CD14-positive monocyte (primary cell): Measurements from ENCODE around the gene HDAC4. TPM values are rescaled to one million over a fixed set of nuclear protein-coding genes. Genes with fewer than 3 reads are reported as not detected.
"Not testable (repeated sequence)": the region's sequence is repeated elsewhere in the genome, so short reads cannot be mapped to it uniquely, and the experiment has no call there.

Experiments used
- DNase-seq, 3 donors: peaks; one replicate each; pipeline ENCODE4 v3.0.0-alpha.2; 2011 to 2022
- H2AFZ ChIP-seq: 2 replicates; pipeline ENCODE4 v1.6.0; 2012; ENCODE audit warnings: mild to moderate bottlenecking, low read depth, low read length, inconsistent platforms; ENCODE audit not compliant: insufficient read depth, poor library complexity, severe bottlenecking
- H3K27ac ChIP-seq, 2 donors: 1 replicate in 1 of 2; 2 replicates in 1 of 2; pipeline ENCODE4 v1.5.1; 2012 to 2013; ENCODE audit warnings: low read length in 2 of 2, control low read depth in 1 of 2, inconsistent platforms in 1 of 2, low read depth in 1 of 2, mild to moderate bottlenecking in 1 of 2
- H3K27me3 ChIP-seq, 2 donors: one replicate each; pipeline versions ENCODE4 v1.6.0 to v1.6.1; 2011 to 2013; ENCODE audit warnings: low read length in 2 of 2; ENCODE audit not compliant: control insufficient read depth in 2 of 2, insufficient read depth in 2 of 2
- H3K36me3 ChIP-seq, 2 donors: replicated peaks in 1 of 2; 1 replicate in 1 of 2; 2 replicates in 1 of 2; pipeline versions ENCODE4 v1.5.1 to v1.6.1; 2012 to 2013; ENCODE audit warnings: low read length in 2 of 2, control low read depth in 1 of 2, inconsistent platforms in 1 of 2, mild to moderate bottlenecking in 1 of 2; ENCODE audit not compliant: insufficient read depth in 2 of 2, control insufficient read depth in 1 of 2
- H3K4me1 ChIP-seq, 2 donors: 1 replicate in 1 of 2; 2 replicates in 1 of 2; pipeline versions ENCODE4 v1.5.1 to v1.6.1; 2012 to 2013; ENCODE audit warnings: low read length in 2 of 2, control low read depth in 1 of 2, inconsistent platforms in 1 of 2, mild to moderate bottlenecking in 1 of 2, moderate library complexity in 1 of 2; ENCODE audit not compliant: insufficient read depth in 2 of 2, control insufficient read depth in 1 of 2
- H3K4me2 ChIP-seq: replicated peaks from 2 replicates; pipeline ENCODE3; 2012; ENCODE audit warnings: low read length, moderate library complexity, mild to moderate bottlenecking; ENCODE audit not compliant: poor library complexity, severe bottlenecking; ENCODE audit errors: extremely low read depth
- H3K4me3 ChIP-seq, 3 experiments: fragments of 200-600 bp in 1 of 3; sonication (generic) in 1 of 3; replicated peaks in 1 of 3; 1 replicate in 2 of 3; 2 replicates in 1 of 3; pipeline ENCODE4 v1.5.1; 2011 to 2013; ENCODE audit warnings: low read length in 3 of 3, mild to moderate bottlenecking in 3 of 3, control low read depth in 2 of 3, low read depth in 2 of 3, inconsistent platforms in 1 of 3, moderate library complexity in 1 of 3
- H3K79me2 ChIP-seq: 2 replicates; pipeline ENCODE4 v1.6.0; 2012; ENCODE audit warnings: mild to moderate bottlenecking, control low read depth, inconsistent platforms, low read length, moderate library complexity; ENCODE audit not compliant: insufficient read depth
- H3K9ac ChIP-seq: 2 replicates; pipeline ENCODE4 v1.6.0; 2017; ENCODE audit warnings: low read length, mild to moderate bottlenecking; ENCODE audit not compliant: insufficient read depth, poor library complexity, severe bottlenecking
- H3K9me3 ChIP-seq, 2 donors: replicated peaks in 1 of 2; 1 replicate in 1 of 2; 2 replicates in 1 of 2; pipeline versions ENCODE4 v1.5.1 to v1.6.1; 2012 to 2013; ENCODE audit warnings: low read length in 2 of 2, control low read depth in 1 of 2; ENCODE audit not compliant: control insufficient read depth in 1 of 2, insufficient read depth in 1 of 2
- H4K20me1 ChIP-seq: 2 replicates; pipeline ENCODE4 v1.6.0; 2012; ENCODE audit warnings: mild to moderate bottlenecking, low read length, control low read depth, moderate library complexity; ENCODE audit not compliant: insufficient read depth
- H3K27ac Mint-ChIP-seq, 7 donors: one replicate each; pipeline ENCODE4 v1.8.0; 2020; ENCODE audit warnings: mild to moderate bottlenecking in 7 of 7, mixed read lengths in 7 of 7, moderate library complexity in 6 of 7, inconsistent platforms in 2 of 7
- H3K27me3 Mint-ChIP-seq, 3 donors: one replicate each; pipeline ENCODE4 v1.8.0; 2021 to 2022; ENCODE audit warnings: low read depth in 3 of 3, mild to moderate bottlenecking in 3 of 3, mixed read lengths in 3 of 3, moderate library complexity in 3 of 3, inconsistent platforms in 1 of 3
- H3K36me3 Mint-ChIP-seq, 2 donors: one replicate each; pipeline ENCODE4 v1.8.0; 2020; ENCODE audit warnings: mixed read lengths in 2 of 2, inconsistent platforms in 1 of 2, mild to moderate bottlenecking in 1 of 2
- H3K4me1 Mint-ChIP-seq: one replicate; pipeline ENCODE4 v1.8.0; 2020; ENCODE audit warnings: mild to moderate bottlenecking, mixed read lengths
- H3K4me3 Mint-ChIP-seq, 2 donors: one replicate each; pipeline ENCODE4 v1.8.0; 2020; ENCODE audit warnings: mild to moderate bottlenecking in 2 of 2, mixed read lengths in 2 of 2, moderate library complexity in 1 of 2
- H3K9me3 Mint-ChIP-seq, 7 donors: one replicate each; pipeline ENCODE4 v1.8.0; 2020 to 2022; ENCODE audit warnings: mixed read lengths in 7 of 7, mild to moderate bottlenecking in 6 of 7, moderate library complexity in 6 of 7, inconsistent platforms in 2 of 7
- CTCF ChIP-seq: fragments of 200-600 bp; IDR thresholded peaks from one replicate; pipeline ENCODE4 v1.8.0; 2022; ENCODE audit warnings: antibody characterized with exemption, mild to moderate bottlenecking
- WGBS: methylation state at CpG from one replicate; pipeline ENCODE4 v1.1.5; 2013; ENCODE audit warnings: missing lambda C conversion rate; ENCODE audit not compliant: insufficient coverage; 5-methylcytosine and 5-hydroxymethylcytosine counted together
- intact Hi-C, 2 donors: fragments of 100-400 bp; cut with micrococcal nuclease; formaldehyde crosslinking; loops; one replicate each; pipeline versions ENCODE4 v1.15.0 to v1.15.1; 2023
- polyA plus RNA-seq, 3 donors: library from polyadenylated mRNA; depleted of rRNA in 1 of 3; unstranded in 2 of 3; stranded (reverse) in 1 of 3; fragments of 300-500 nt in 2 of 3; fragments of >200 nt in 1 of 3; fragmentation: Illumina TruSeq in 2 of 3; gene quantifications; 1 replicate in 2 of 3; 2 replicates in 1 of 3; pipeline ENCODE4 v1.2.3, GENCODE V29; 2012 to 2021

Gene HDAC4
- polyA plus RNA-seq, 3 donors, result 3.3 to 23.0 (median 4.5) TPM

GRCh38 chr2:239072786-239073185 lies 328.0 kb downstream of the HDAC4 start:
- Histone ChIP-seq H3K36me3 (peaks cover 86 to 94% of the 10 kb centered on the region in 2 donors), H3K27ac (no peak overlapping the region), H4K20me1 (peaks cover 30% of the 10 kb centered on the region), H3K4me2 (no peak overlapping the region), H3K9me3 (no peaks in the 10 kb centered on the region), H3K4me1 (no peaks in the 10 kb centered on the region), H3K27me3 (no peaks in the 10 kb centered on the region), H3K4me3 (no peak overlapping the region), H3K79me2 (no peaks in the 10 kb centered on the region), H3K9ac (no peak overlapping the region), H2AFZ (no peak overlapping the region)
- TF ChIP-seq CTCF, result no peak
- intact Hi-C loops, result no loop called here
- no peak overlapping the region for H3K4me3 Mint-ChIP-seq
- H3K4me1 Mint-ChIP-seq, result no peaks in the 10 kb centered on the region
- H3K27me3 Mint-ChIP-seq, result peaks cover 0 to 1% (median 0%) of the 10 kb centered on the region in 3 donors
- no peak for DNase-seq
- H3K36me3 Mint-ChIP-seq, result peaks cover 76 to 89% of the 10 kb centered on the region in 2 donors
- peaks cover 0 to 2% (median 0%) of the 10 kb centered on the region in 7 donors for H3K9me3 Mint-ChIP-seq
- H3K27ac Mint-ChIP-seq, result peak overlapping the region in 3 of 7 donors; percentile 15 to 60 (median 35)
- WGBS, result 97% methylated on average over 10 of the region's 14 CpGs

- intact Hi-C loops, result no loop called here
- Histone ChIP-seq H3K4me1 (no peaks in the 10 kb centered on the region), H3K79me2 (no peaks in the 10 kb centered on the region), H3K9me3 (no peaks in the 10 kb centered on the region), H3K27ac (no peak overlapping the region), H3K4me3 (no peak overlapping the region), H3K4me2 (no peak overlapping the region), H4K20me1 (peaks cover 19% of the 10 kb centered on the region), H3K36me3 (peaks cover 86 to 94% of the 10 kb centered on the region in 2 donors), H3K9ac (no peak overlapping the region), H3K27me3 (no peaks in the 10 kb centered on the region), H2AFZ (no peak overlapping the region)
- Mint-ChIP-seq H3K36me3 (peaks cover 75 to 89% of the 10 kb centered on the region in 2 donors), H3K4me3 (no peak overlapping the region), H3K4me1 (no peaks in the 10 kb centered on the region), H3K27me3 (peaks cover 0 to 2% (median 1%) of the 10 kb centered on the region in 3 donors), H3K9me3 (no peaks in the 10 kb centered on the region), H3K27ac (no peak overlapping the region)
- TF ChIP-seq CTCF, result no peak
- no CpG with 5 or more reads among the region's 9 CpGs for WGBS
- DNase-seq, result no peak
Observed at GRCh38 chr2:239070466-239070865, 330.4 kb downstream of the HDAC4 start.

- H2AFZ ChIP-seq, H3K27me3 ChIP-seq, H3K4me3 ChIP-seq, H3K79me2 ChIP-seq, H3K4me1 ChIP-seq, H3K27me3 Mint-ChIP-seq, H3K4me2 ChIP-seq, H3K9ac ChIP-seq, H3K9me3 ChIP-seq, H3K9me3 Mint-ChIP-seq, H3K4me3 Mint-ChIP-seq, H3K4me1 Mint-ChIP-seq, H3K27ac ChIP-seq, intact Hi-C loops, DNase-seq: not testable (repeated sequence)
- Histone ChIP-seq H3K36me3 (peaks cover 89 to 94% of the 10 kb centered on the region in 2 donors), H4K20me1 (peaks cover 26% of the 10 kb centered on the region)
- Mint-ChIP-seq H3K36me3 (peaks cover 76 to 89% of the 10 kb centered on the region in 2 donors), H3K27ac (peak overlapping the region in 1 of 7 donors; percentile 60)
- WGBS, result 94% methylated on average over 13 of the region's 18 CpGs
Observed at GRCh38 chr2:239069362-239070333, 331.2 kb downstream of the HDAC4 start.
